Left lung (tissue), 10 donors: ENCODE data around the gene PRKCA. TPM values are rescaled to one million over a fixed set of nuclear protein-coding genes. Genes with fewer than 3 reads are reported as not detected.

Experiments
- ATAC-seq: fragments of 200-7000 bp; cut with Tn5 transposase; one replicate; pipeline ENCODE4 v1.9.1; 2020; ENCODE audit warnings: moderate library complexity
- DNase-seq, 4 donors: peaks; one replicate each; pipeline ENCODE4 v3.0.0-alpha.2; 2013 to 2020
- H3K27ac ChIP-seq, 2 donors: fragments of 200-600 bp; sonication (generic) in 1 of 2; one replicate each; pipeline versions ENCODE4 v1.5.0 to v1.8.0; 2020 to 2021
- H3K27me3 ChIP-seq, 2 donors: fragments of 200-600 bp; sonication (generic) in 1 of 2; one replicate each; pipeline versions ENCODE4 v1.5.0 to v1.8.0; 2020 to 2021
- H3K36me3 ChIP-seq, 2 donors: fragments of 200-600 bp; sonication (generic) in 1 of 2; one replicate each; pipeline versions ENCODE4 v1.5.0 to v1.8.0; 2020 to 2021
- H3K4me1 ChIP-seq, 2 donors: fragments of 200-600 bp; one replicate each; pipeline ENCODE4 v1.8.0; 2021
- H3K4me3 ChIP-seq, 2 donors: fragments of 200-600 bp; sonication (generic) in 1 of 2; one replicate each; pipeline versions ENCODE4 v1.5.0 to v1.8.0; 2020 to 2021; ENCODE audit warnings: mild to moderate bottlenecking in 1 of 2
- H3K9me3 ChIP-seq, 2 donors: fragments of 200-600 bp; sonication (generic) in 1 of 2; one replicate each; pipeline versions ENCODE4 v1.5.0 to v1.8.0; 2020 to 2021
- CTCF ChIP-seq, 2 donors: fragments of 200-600 bp; sonication (generic) in 1 of 2; IDR thresholded peaks; one replicate each; pipeline versions ENCODE4 v1.5.0 to v1.8.0; 2021; ENCODE audit warnings: antibody characterized with exemption in 2 of 2
- intact Hi-C, 2 donors: fragments of 100-400 bp; cut with DNase I; formaldehyde crosslinking; loops; one replicate each; pipeline versions ENCODE4 v1.11.2 to v1.14.2; 2022
- polyA plus RNA-seq, 6 donors: library from polyadenylated mRNA; unstranded; fragments of 120-200 nt; gene quantifications; one replicate each; pipeline ENCODE4 v1.2.1, GENCODE V29; 2013; ENCODE audit not compliant: insufficient read length in 6 of 6
- total RNA-seq, 2 donors: library from RNA; stranded (reverse); fragmentation: NEBNext Ultra II Directional; extraction: Animal tissue kit (Norgen Biotek cat#: 25700); gene quantifications; one replicate each; pipeline ENCODE4 v1.2.1, GENCODE V29; 2021
- donor health status: DM: no; HTN: yes; CAD: no.
- donor health status: DM: no; HTN: no; CAD: no.

Gene PRKCA
- total and polyA plus RNA-seq, 8 donors = 16.4 to 30.4 (median 17.5) TPM

GRCh38 chr17:66670206-66670605 lies 367.8 kb downstream of the PRKCA start:
- TF ChIP-seq CTCF (IDR thresholded peaks at IDR 0.05) = no peak
- no peaks in the 10 kb centered on the region for H3K27me3 ChIP-seq
- peaks cover 0 to 9% of the 10 kb centered on the region in 2 donors for H3K4me1 ChIP-seq
- ATAC-seq (no peak), DNase-seq (no peak)
- H3K9me3 ChIP-seq = no peaks in the 10 kb centered on the region
- H3K27ac ChIP-seq = no peak overlapping the region
- intact Hi-C loops = no loop called here
- H3K36me3 ChIP-seq = no peaks in the 10 kb centered on the region
- H3K4me3 ChIP-seq = no peak overlapping the region

- H3K9me3 ChIP-seq = no peaks in the 10 kb centered on the region
- no peak for TF ChIP-seq CTCF (IDR thresholded peaks at IDR 0.05)
- DNase-seq = no peak
- no peaks in the 10 kb centered on the region for H3K27me3 ChIP-seq
- no peaks in the 10 kb centered on the region for H3K36me3 ChIP-seq
- ATAC-seq = no peak
- H3K4me1 ChIP-seq = peaks cover 0 to 9% of the 10 kb centered on the region in 2 donors
- intact Hi-C loops = no loop called here
- no peak overlapping the region for H3K27ac ChIP-seq
- H3K4me3 ChIP-seq = no peak overlapping the region
Measured at GRCh38 chr17:66671156-66671555, 368.7 kb downstream of the PRKCA start.

GRCh38 chr17:66673668-66674276 lies 371.4 kb downstream of the PRKCA start:
- Histone ChIP-seq H3K9me3 (no peaks in the 10 kb centered on the region), H3K4me1 (peaks cover 5 to 9% of the 10 kb centered on the region in 2 donors), H3K36me3 (no peaks in the 10 kb centered on the region), H3K27ac (peak overlapping the region in 1 of 2 donors; percentile 3), H3K4me3 (no peak overlapping the region), H3K27me3 (no peaks in the 10 kb centered on the region)
- intact Hi-C loops = no loop called here
- DNase-seq (peak in 1 of 4 donors; percentile 61), ATAC-seq (peak; percentile 53)
- TF ChIP-seq CTCF (IDR thresholded peaks at IDR 0.05) = peak; percentile 47 to 57

- DNase-seq = no peak
- no peaks in the 10 kb centered on the region for H3K27me3 ChIP-seq
- intact Hi-C loops = no loop called here
- no peak for TF ChIP-seq CTCF (IDR thresholded peaks at IDR 0.05)
- no peaks in the 10 kb centered on the region for H3K36me3 ChIP-seq
- H3K9me3 ChIP-seq = no peaks in the 10 kb centered on the region
- peak; percentile 29 for ATAC-seq
- H3K4me1 ChIP-seq = peaks cover 5 to 9% of the 10 kb centered on the region in 2 donors
- peak overlapping the region in 1 of 2 donors; percentile 8 for H3K4me3 ChIP-seq
- H3K27ac ChIP-seq = peak overlapping the region; percentile 62 to 69
Measured at GRCh38 chr17:66675273-66675990, 373.0 kb downstream of the PRKCA start.

- H3K36me3 ChIP-seq = no peaks in the 10 kb centered on the region
- DNase-seq (peak in 2 of 4 donors; percentile 56 to 64), ATAC-seq (peak; percentile 69)
- peak overlapping the region; percentile 62 to 82 for H3K27ac ChIP-seq
- H3K4me1 ChIP-seq = peaks cover 5 to 9% of the 10 kb centered on the region in 2 donors
- peak overlapping the region in 1 of 2 donors; percentile 8 for H3K4me3 ChIP-seq
- no peaks in the 10 kb centered on the region for H3K9me3 ChIP-seq
- H3K27me3 ChIP-seq = no peaks in the 10 kb centered on the region
- no peak for TF ChIP-seq CTCF (IDR thresholded peaks at IDR 0.05)
- intact Hi-C loops = no loop called here
Measured at GRCh38 chr17:66675991-66676371, 373.6 kb downstream of the PRKCA start.
